Ascending aorta (tissue), 2 donors: ENCODE data around the gene DAGLB. TPM values are rescaled to one million over a fixed set of nuclear protein-coding genes. Genes with fewer than 3 reads are reported as not detected.
A peak's percentile ranks its signal among the peaks of the same experiment; 100 is the strongest.

Experiments used
- DNase-seq, 2 donors: peaks; one replicate each; pipeline ENCODE4 v3.0.0-alpha.2; 2019; ENCODE audit warnings: low spot score in 2 of 2
- H3K27ac ChIP-seq, 2 donors: fragments of 200-600 bp; sonication (generic); one replicate each; pipeline ENCODE4 v1.5.1; 2016 to 2017; ENCODE audit warnings: mild to moderate bottlenecking in 1 of 2
- H3K27me3 ChIP-seq: fragments of 200-600 bp; sonication (generic); one replicate; pipeline ENCODE4 v1.5.1; 2017
- H3K36me3 ChIP-seq, 2 donors: fragments of 200-600 bp; sonication (generic); one replicate each; pipeline ENCODE4 v1.5.1; 2016
- H3K4me1 ChIP-seq, 2 donors: fragments of 200-600 bp; sonication (generic); one replicate each; pipeline ENCODE4 v1.5.1; 2016 to 2017; ENCODE audit warnings: mild to moderate bottlenecking in 1 of 2
- H3K4me3 ChIP-seq, 2 donors: fragments of 200-600 bp; sonication (generic); one replicate each; pipeline ENCODE4 v1.5.1; 2016 to 2017; ENCODE audit warnings: mild to moderate bottlenecking in 1 of 2
- H3K9me3 ChIP-seq, 2 donors: fragments of 200-600 bp; sonication (generic); one replicate each; pipeline ENCODE4 v1.5.1; 2016
- intact Hi-C: fragments of 100-400 bp; cut with DNase I; formaldehyde crosslinking; loops from one replicate; pipeline ENCODE4 v1.15.1; 2023
- total RNA-seq: library from RNA; depleted of rRNA; stranded (reverse); fragments of >200 nt; gene quantifications from one replicate; pipeline ENCODE4 v1.1.0, GENCODE V29; 2016
- TF ChIP-seq, protein P1 (sequence below), 3 experiments: fragments of 200-600 bp in 2 of 3; fragments of 450-650 bp in 1 of 3; sonication (generic) in 2 of 3; IDR thresholded peaks; one replicate each; pipeline ENCODE4 v1.5.1; 2016 to 2019; ENCODE audit warnings: antibody characterized with exemption in 3 of 3, mild to moderate bottlenecking in 1 of 3, moderate library complexity in 1 of 3

DAGLB gene
- total RNA-seq, 1 donor from 2014 or later: 5.2 TPM

DNA sequence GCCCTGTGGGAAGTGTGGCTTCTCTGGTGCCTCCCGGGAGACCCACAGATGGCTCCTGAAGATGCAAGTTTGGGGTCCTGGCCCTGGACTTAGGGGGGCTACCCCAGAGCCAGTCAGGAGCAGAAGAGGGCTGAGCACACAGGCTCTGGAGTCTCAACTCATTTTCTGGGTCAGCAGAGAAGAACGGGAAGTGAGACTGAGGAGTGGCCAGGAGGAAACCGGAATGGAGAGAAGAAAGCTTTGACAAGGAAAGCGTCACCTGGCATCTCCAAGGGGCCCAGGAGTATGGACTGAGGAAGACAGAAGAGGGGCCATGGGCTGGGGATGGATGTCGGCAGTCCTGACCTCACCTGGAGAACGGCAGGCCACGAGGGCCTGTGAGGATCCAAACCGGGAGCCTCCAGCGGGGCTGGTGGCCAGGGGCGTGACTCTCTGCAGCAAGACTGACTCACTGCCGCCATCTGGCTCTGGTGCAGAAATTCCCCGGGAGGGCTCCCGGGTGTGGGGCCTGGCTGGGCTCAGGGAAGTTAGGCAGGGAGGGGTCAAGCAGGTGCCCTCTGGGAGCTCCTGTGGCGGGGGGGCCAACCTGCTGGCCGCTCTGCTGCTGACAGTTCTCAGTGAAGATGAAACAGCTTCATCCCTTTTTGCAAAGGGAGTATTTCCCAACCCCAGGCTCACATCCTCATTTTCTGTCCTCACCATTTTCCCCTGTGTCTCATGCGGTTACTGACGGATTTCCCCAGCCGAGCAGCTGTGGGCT lies 23.6 kb downstream of the DAGLB start:
- no peak for DNase-seq
- Histone ChIP-seq H3K27me3 (no peaks in the 10 kb centered on the region), H3K4me3 (no peak overlapping the region), H3K4me1 (no peaks in the 10 kb centered on the region), H3K36me3 (peaks cover 43 to 67% of the 10 kb centered on the region in 2 donors), H3K9me3 (no peaks in the 10 kb centered on the region), H3K27ac (peak overlapping the region in 1 of 2 donors; percentile 29)
- intact Hi-C loops: no loop called here
- TF ChIP-seq, protein P1, sequence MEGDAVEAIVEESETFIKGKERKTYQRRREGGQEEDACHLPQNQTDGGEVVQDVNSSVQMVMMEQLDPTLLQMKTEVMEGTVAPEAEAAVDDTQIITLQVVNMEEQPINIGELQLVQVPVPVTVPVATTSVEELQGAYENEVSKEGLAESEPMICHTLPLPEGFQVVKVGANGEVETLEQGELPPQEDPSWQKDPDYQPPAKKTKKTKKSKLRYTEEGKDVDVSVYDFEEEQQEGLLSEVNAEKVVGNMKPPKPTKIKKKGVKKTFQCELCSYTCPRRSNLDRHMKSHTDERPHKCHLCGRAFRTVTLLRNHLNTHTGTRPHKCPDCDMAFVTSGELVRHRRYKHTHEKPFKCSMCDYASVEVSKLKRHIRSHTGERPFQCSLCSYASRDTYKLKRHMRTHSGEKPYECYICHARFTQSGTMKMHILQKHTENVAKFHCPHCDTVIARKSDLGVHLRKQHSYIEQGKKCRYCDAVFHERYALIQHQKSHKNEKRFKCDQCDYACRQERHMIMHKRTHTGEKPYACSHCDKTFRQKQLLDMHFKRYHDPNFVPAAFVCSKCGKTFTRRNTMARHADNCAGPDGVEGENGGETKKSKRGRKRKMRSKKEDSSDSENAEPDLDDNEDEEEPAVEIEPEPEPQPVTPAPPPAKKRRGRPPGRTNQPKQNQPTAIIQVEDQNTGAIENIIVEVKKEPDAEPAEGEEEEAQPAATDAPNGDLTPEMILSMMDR (IDR thresholded peaks at IDR 0.05): no peak

DNA sequence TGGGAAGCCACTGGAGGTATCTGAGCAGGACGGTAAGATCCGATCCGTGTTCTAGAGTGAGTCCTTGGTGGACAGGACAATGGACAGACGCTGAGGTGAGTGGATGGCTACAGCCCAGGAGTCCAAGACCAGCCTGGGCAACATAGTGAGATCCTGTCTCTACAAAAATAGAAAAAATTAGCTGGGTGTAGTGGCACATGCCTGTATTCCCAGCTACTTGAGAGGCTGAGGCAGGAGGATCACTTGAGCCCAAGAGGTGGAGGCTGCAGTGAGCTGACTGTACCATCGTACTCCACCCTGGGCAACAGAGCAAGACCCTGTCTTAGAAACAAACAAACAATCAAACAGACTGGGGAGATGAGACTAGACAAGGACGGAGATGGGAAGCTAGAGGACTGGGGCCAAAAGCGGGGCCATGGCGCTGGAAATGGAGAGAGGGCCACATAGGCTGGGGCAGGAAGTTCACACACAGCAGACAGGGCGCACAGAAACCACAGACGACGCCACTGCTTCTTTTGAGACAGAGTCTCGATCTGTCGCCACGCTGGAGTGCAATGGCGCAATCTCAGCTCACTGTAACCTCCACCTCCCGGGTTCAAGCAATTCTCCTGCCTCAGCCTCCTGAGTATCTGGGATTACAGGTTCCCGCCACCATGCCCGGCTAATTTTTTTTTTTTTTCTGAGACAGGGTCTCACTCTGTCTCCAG lies 24.7 kb downstream of the DAGLB start:
- Histone ChIP-seq H3K27me3 (no peaks in the 10 kb centered on the region), H3K4me1 (no peaks in the 10 kb centered on the region), H3K36me3 (peaks cover 34 to 63% of the 10 kb centered on the region in 2 donors), H3K9me3 (no peaks in the 10 kb centered on the region), H3K27ac (no peak overlapping the region), H3K4me3 (no peak overlapping the region)
- TF ChIP-seq, protein P1 (IDR thresholded peaks at IDR 0.05): no peak
- DNase-seq: no peak
- intact Hi-C loops: no loop called here

GRCh38 chr7:6422095-6422494 lies 25.7 kb downstream of the DAGLB start:
- H3K4me1 ChIP-seq: no peaks in the 10 kb centered on the region
- no peak for DNase-seq
- H3K36me3 ChIP-seq: peaks cover 25 to 60% of the 10 kb centered on the region in 2 donors
- H3K27ac ChIP-seq: no peak overlapping the region
- no peaks in the 10 kb centered on the region for H3K9me3 ChIP-seq
- H3K27me3 ChIP-seq: no peaks in the 10 kb centered on the region
- H3K4me3 ChIP-seq: no peak overlapping the region
- TF ChIP-seq, protein P1 (IDR thresholded peaks at IDR 0.05): no peak
- intact Hi-C loops: no loop called here

- no peak for DNase-seq
- Histone ChIP-seq H3K36me3 (peaks cover 29 to 60% of the 10 kb centered on the region in 2 donors), H3K4me1 (no peaks in the 10 kb centered on the region), H3K9me3 (no peaks in the 10 kb centered on the region), H3K27ac (no peak overlapping the region), H3K27me3 (no peaks in the 10 kb centered on the region), H3K4me3 (no peak overlapping the region)
- TF ChIP-seq, protein P1 (IDR thresholded peaks at IDR 0.05): no peak
- intact Hi-C loops: no loop called here
Observed at GRCh38 chr7:6420680-6421079, 27.1 kb downstream of the DAGLB start.

- TF ChIP-seq, protein P1 (IDR thresholded peaks at IDR 0.05): no peak
- Histone ChIP-seq H3K36me3 (peaks cover 22 to 60% of the 10 kb centered on the region in 2 donors), H3K4me3 (no peak overlapping the region), H3K27me3 (no peaks in the 10 kb centered on the region), H3K4me1 (no peaks in the 10 kb centered on the region), H3K27ac (no peak overlapping the region), H3K9me3 (no peaks in the 10 kb centered on the region)
- intact Hi-C loops: no loop called here
- DNase-seq: peak in 1 of 2 donors; percentile 69
Observed at GRCh38 chr7:6419310-6419773, 28.4 kb downstream of the DAGLB start.
